Measurements from ENCODE around the gene RESP18.
"Not testable (repeated sequence)": the region's sequence is repeated elsewhere in the genome, so short reads cannot be mapped to it uniquely, and the experiment has no call there.

The RESP18 gene

GRCh38 chr2:219291394-219291793 is 41.1 kb downstream of the RESP18 start:
- no peak for DNase-seq

- no peak for DNase-seq
Observed at GRCh38 chr2:219290381-219291171, 42.0 kb downstream of the RESP18 start.

DNA sequence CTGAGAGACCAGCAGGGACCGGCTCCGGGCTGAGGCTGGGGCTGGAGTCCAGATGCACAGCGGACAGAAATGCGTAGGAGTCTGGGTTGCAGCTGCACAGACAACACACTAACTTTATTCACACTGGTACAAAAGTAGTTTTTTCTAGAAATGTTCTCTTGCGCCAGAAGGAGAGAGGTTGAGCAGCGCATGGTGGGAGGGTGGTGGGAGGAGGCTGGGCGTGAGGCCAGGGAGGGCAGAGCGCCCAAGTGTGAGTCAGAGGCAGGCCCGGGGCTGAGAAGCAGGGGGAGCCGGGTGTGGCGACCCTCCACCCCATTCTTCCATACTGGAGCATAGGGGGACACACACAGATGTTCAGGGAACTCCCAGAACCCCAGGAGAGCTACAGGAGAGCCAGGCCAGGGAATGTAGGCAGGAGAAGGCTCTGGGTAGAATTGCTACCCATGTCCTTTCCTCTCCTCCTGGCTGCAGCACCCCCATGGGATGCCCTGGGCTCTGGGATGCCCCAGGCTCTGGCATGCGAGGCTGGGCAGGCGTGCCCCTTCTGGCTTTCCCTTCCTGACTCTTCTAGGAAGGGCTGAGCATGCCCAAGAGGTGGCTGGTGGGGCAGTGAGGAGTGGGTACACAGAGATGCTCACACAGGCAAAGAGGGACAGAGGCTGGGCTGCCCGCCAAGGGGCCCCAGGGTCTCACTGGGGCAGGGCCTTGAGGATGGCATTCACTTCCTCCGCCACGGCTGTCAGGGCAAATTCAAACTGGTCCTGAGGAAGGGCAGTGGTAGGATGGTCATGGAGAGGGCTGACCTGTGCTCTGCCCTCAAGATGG is 42.8 kb downstream of the RESP18 start:
- DNase-seq = peak; percentile 89

DNA sequence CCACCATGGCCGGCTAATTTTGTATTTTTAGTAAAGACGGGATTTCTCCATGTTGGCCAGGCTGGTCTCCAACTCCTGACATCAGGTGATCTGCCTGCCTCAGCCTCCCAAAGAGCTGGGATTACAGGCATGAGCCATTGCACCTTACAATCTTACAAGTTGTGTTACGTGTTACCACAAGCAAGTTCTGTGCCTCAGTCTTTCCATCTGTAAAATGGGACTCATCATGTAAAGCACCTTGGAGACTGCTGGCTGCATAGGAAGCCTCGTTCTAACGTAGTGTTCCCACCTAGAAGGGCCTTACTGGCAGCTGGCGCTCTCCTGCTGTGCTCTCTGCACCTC is 43.4 kb downstream of the RESP18 start:
- no peak for DNase-seq

GRCh38 chr2:219287580-219288265 is 44.8 kb downstream of the RESP18 start:
- no peak for DNase-seq

GRCh38 chr2:219287116-219287440 is 45.5 kb downstream of the RESP18 start:
- DNase-seq = not testable (repeated sequence)

GRCh38 chr2:219286436-219287115 is 46.0 kb downstream of the RESP18 start:
- DNase-seq = no peak

DNA sequence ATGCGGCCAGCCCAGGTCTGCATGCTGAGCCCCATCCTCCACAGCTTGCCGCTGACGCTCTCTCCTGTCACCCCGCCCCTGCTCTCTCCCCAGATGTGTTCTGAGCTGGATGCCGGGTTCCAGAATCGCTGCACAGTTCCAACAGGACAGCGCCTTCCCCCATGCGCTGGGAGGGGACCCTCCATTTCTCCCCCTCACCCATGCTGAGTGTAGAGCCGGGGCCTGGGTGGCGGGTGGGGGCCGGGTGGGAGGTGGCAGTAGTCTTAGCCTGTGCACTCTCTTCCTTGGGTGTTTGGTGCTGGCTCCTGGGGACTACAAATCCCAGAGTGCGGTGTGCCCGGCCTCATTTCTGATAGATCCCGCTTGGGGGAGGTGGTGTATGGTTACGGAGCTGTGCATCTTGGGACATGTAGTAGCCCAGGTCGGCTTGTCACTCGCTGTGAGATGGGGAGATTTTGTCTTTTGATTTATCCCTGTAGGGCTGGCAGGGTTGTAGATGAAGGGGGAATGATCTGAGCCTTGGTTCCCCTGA is 46.6 kb downstream of the RESP18 start:
- DNase-seq = no peak

DNA sequence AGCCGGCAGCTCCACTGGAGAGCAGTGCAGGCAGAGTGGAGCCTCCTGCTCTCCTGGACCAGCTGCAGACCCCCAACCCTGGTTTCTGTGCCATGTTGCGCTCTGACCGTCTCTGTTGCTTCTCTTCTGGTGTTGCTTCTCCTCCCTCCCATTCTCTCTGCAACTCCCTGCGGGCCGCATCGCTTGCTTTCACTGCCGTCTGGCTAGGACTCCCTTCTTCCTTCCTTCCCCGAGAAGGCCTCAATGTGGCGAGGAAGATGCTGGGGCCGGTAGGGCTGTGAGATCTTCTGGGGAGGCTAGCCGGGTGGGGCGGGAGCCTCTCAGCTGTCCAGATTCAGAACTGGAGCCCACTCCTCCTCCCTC is 47.2 kb downstream of the RESP18 start:
- DNase-seq = no peak

- DNase-seq = no peak
Observed at GRCh38 chr2:219284501-219285372, 47.8 kb downstream of the RESP18 start.

- no peak for DNase-seq
Observed at GRCh38 chr2:219282943-219283581, 49.5 kb downstream of the RESP18 start.

DNA sequence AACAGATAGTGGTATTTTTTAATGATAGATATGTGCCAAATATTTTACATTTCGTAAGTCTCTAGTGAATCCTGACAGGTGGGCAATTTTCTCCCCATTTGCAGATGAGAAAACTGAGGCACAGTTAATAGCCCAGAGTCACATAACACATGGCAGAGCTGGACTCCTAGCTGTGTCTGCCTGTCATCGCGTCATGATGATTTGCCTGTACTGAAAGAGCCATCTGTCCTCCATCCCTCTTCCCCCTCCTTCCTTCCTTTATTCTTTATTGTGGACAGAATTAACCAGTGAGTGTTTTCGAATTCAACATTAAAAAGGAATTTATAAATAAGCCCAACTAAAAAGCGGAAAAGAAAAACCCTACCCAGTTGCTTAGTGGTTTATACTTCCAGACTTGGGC is 50.2 kb downstream of the RESP18 start:
- DNase-seq = no peak

- DNase-seq = no peak
Observed at GRCh38 chr2:219281588-219281987, 51.0 kb downstream of the RESP18 start.

- DNase-seq = no peak
Observed at GRCh38 chr2:219280651-219281050, 51.9 kb downstream of the RESP18 start.

DNA sequence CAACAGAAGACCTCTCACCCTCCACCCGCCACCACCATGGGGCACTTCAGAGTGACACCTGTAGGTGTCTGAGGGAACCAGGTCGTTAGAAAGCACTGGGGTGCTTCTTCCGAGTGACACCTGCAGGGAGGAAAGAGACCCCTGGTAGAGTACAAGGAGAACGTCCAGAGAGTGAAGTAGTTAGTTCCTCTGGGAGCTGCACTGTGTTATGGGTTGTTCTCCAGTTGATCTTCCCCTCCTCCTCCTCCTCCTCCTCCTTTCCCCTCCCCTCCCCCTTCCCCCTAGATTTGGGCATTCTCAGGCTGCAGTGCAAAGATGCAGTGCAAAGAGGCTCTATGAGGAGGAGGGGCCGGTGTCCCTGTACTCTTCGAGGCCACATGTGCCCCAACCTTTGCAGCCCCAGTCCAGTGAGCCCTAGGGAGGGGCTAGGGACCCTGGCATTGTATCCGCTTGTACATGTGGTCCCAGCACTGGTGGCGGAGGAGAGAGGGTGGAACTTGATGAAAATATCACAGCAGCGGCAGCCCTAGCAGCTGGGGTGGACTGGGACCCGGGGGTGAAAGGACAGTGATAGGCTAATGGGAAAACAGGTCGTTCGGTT is 52.5 kb downstream of the RESP18 start:
- DNase-seq = no peak

DNA sequence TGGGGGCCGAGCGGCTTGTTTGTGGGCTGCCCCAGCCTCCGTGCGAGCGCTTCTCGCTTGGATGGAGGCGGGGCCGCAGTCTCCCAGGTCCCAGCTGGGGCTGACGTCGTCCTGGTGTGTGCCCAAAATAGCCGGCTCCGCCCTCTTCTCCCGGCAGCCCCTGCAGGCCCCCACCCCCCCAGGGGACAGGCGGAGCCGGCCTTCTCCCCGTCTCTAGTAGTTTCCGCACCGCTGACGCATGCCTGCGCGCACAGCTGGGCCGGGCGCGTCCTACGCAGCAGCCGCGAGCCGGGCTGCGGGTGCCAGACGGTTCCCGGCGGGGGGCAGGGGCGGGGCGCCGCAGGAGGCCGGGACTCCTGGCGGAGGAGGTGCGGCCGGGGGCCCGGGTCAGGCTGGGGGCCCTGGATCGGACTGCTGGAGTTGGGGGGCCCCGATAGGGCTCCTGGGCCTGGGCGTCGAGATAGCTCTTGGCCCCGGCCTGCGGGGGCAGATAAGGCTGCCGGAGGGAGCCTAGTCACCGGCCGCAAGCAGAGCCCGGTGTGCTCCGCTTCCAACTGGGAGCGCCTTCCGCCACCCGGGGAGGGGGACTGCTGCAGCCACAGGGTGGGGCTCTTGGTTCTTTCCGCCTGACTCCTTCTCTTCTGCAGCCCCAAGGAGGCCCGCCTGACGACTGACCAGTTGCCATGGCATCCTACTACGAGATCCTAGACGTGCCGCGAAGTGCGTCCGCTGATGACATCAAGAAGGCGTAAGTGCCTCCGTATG is 53.2 kb downstream of the RESP18 start, which contains the start of gene DNAJB2:
Gene DNAJB2, plus strand, starts transcription at position 216 of the 765 bp plus-strand sequence. Its CDS starts 468 bp downstream, at position 684.
- peak; percentile 98 for DNase-seq

- no peak for DNase-seq
Observed at GRCh38 chr2:219278655-219279150, 53.8 kb downstream of the RESP18 start.

DNA sequence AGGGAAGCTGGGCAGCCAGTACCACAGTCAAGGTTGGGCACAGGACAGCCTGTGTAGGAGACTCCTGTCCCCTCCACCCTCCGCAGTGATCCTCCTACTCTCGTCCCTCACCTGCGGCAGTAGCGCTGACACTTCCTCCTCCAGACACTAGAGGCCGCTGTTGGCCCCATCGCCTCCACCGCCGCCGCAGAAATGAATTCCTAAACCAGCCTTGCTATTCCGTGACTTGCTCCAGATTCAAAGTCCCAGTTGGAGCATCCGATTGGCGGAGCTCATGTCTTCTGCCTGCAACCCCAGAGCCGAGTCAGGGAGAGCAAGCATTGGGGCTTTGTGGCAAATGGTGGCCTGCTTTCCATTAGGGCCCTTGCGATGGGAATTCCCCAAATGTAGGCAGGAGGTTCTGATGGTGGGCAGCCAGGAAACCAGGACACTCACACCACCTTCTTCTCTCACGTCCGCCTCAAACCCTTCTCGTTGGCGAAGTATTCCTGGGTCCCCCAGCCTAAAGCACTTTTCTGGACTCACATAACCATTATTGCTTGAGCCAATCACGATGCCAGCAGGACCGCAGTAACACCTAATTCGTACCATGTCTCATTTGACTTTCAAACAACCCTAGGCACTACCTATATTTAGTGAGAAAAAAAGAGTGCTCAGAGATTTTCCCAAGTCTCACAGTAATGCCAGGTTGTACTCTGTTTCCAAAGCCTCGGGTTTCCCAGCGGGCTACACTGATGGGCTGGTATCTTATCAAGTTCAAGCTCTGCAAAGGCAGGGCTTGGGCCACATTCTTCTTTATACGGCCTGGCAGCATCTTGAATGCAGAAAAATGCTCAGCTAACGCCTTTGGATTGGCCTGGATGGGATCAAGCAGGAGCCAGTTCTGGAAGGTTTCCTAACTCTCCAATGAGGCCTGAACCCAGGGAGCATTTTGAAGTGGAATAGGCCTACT is 54.6 kb downstream of the RESP18 start:
- peak; percentile 55 for DNase-seq

Data from NCI-H226 (cell line).